ENCODE results near the gene SCO2.

Gene SCO2, protein sequence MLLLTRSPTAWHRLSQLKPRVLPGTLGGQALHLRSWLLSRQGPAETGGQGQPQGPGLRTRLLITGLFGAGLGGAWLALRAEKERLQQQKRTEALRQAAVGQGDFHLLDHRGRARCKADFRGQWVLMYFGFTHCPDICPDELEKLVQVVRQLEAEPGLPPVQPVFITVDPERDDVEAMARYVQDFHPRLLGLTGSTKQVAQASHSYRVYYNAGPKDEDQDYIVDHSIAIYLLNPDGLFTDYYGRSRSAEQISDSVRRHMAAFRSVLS

DNA sequence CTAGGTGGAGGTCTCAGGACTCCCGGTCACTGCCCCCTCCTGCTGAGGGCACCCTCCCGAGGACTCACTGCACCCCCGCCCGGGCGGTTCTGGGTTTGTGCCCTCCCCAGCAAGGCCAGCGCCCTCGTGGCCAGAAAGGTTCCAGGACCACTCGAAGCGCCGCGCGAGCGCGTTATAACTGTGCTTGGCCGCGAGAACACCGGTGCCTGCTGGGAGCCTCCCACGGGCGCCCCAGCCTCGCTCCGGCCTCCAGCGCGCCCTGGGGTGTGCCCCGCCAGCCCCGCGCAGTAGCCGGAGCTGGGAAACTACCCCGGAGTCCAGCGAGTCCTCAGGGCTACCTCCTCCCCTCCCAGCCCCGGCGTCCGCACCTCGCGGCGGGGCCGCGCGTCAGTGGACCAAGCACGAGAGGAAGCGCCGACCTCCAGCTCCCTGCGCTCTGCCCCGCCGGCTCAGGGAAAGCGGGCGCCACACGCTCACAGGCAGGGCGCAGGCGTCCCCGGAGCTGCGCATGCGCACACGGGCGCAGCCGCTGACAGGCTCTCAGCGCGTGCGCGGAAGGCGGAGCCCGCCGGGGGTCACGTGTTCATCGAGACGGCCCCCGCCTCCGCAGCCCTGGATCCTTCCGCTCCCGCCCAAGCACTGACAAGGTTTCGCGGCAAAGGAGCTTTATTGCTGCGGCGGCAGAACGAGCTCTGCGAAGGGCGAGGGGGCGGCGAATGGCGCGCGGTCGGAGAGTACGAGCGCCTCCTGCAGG is at the start of gene SCO2:
SCO2 (minus strand) TSS at position 495 of the 754 bp plus-strand sequence. CDS start 1,187 bp downstream, outside the sequence.
- DNase-seq (ENCODE audit: low read depth) = peak; percentile 93

DNA sequence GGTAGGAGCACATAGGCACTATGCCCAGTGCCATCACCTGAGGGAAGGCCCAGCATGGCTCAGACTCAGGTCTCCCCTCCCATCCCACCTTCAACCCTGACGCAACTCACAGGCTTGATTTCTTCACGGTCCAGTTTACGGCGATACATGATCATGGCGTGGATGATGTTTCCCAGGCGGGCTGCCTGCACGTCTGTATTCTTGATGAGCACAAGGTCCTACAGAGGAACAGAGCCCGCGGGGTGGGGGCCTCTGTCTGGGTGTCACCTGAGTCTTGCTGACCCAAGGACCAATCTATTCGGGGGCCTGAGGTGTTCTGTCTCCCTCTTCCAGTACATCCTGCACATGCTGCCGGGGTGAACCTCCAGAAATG is 49.0 kb upstream of the SCO2 start:
- no peak for DNase-seq (ENCODE audit: low read depth)

DNA sequence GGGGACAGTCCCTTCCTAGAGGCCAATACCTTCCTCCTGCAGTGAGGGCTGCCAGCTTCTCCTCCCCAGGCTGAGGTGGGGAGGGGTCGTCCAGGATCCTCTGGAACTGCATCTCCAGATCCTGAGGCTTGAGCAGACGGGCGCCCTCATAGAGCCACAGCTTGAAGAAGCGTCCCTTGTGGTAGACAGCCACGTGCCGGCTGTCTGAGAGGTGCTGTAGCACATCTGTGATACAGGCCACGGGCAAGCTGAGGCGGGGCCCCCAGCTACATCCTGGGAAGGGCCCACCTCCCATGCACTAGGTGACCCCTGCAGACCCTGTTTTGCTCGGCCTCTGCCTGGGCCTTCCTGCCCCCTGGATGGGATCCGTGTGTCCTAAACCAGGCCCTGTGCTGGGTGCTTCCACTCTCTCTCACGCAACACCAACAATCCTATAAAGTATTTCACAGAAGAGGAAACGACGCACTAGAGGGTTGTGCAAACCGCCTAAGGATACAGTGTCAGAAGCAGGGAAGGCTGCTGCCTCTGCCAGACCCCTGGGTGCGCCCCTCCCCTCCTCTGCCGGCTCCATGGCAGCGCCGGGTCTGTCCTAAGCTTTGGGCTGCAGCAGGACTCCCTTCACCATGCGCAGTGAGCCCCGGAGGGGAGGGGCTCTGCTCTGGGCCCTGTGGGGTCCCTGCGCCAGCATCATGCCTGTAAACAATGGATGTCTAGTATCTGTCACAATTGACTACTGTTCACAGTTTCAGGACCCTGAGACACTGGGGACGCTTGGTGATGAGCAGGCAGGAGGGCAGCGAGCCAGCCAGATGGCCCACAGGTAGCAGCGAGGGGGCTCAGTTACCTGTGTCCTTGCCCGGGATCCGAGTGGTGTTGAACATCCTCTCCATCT is 48.3 kb upstream of the SCO2 start:
- no peak for DNase-seq (ENCODE audit: low read depth)

DNA sequence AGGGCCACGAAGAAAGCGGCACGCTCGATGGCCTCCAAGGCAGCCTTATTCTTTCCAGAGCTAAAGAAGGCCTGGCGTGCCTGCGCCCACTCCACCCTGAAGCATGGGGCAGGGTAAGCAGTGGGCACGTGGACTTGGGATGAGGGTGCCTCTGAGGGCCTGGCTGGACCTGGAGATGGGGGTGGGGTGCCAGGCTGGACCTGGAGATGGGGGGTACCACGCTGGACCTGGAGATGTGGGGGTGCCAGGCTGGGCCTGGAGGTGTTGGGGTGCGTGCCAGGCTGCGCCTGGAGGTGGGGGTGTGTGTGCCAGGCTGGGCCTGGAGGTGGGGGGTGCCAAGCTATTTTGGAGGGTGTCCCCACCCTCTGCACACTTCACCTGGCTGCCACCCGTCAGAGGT is 47.6 kb upstream of the SCO2 start:
- DNase-seq (ENCODE audit: low read depth) = no peak

DNA sequence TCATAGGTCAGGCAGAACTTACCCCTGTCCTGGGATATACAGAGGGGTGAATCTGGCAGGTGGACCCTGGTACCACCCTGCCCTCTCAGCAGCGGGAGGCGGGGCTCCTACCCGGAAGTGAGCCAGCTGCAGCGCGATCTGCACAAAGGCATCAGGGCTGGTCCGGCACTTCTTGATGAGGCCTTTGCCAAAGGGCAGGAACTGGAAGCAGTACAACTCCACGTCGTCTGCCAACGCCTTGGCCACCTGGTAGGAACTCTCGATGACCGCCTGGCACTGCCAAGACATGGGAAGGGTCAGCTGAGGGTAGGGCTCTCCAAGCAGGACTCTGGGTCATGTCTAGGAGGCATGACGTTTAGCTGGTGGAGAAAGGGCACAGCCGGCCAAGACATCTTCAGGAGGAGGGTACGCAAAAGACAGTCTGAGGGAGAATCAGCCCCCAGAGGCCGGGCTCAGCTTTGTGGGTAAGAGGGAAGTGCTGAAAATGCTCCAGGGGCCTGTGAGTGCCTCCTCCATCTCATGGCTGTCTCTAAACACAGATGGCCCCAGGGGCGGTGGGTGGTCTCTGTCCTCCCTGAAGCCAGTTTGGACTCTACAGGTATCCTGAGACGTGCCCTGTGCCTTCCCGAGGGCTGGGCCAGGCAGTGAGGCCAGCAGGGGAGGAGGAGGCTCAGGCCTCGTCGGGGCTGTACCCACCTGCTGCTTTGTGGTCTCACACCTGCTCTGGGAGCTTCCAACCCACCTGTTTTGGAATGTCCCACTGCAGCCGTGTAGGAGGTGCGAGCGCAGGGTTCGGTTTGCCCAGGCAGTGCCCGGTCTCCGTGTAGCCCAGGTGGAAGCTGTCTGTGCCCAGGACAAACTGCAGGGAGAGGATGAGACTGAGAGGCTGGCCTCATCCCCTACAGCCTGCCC is 46.1 kb upstream of the SCO2 start:
- DNase-seq (ENCODE audit: low read depth) = no peak

DNA sequence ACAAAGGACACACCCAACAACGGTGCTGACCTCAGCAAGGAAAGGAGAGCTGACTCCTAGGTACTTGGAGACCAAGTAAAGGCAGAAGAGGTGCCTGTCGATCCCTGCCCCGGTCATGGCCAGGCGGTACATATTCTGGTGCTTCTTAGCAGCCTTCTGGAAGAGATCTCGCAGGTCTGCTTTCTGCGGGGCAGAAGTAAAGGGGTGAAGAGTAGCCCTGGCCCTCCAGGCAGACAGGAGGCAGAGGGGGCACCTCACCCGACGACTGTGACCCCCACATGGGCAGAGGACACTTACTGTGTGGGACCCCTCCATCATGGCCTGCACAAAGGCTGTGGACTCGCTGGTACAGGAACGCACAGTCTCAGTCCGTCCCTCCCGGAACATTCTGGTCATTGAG is 45.5 kb upstream of the SCO2 start:
- no peak for DNase-seq (ENCODE audit: low read depth)

DNA sequence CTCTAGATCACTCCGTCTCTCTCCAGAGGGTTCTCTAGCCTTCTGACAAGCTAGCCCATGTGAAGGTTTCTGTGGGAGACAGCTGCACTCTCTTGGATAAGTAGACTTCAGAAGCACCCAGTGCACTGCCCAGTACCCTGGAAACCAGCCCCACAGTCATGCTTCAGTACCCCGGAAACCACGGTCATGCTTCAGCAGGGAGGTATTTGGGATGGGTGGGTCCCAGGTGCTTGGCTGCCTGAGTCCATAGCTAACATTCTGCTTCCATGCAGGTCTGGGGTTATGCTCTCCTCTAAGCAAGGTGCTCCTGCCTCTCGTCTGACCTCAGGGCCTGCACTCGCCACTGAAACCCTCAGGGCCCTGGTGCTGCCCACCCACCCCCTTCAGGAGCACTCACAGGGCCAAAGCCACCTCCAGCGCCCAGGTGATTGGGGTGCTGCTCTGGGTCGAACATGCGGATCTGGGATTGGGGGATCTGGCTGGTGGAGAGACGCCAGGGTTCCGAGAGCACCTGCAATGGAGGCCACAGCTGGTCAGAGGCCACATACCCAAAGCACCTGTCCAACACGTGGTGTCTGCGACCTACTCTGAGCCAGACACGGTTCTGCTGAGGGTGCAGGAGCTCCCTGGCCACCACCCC is 44.6 kb upstream of the SCO2 start:
- DNase-seq (ENCODE audit: low read depth) = no peak

DNA sequence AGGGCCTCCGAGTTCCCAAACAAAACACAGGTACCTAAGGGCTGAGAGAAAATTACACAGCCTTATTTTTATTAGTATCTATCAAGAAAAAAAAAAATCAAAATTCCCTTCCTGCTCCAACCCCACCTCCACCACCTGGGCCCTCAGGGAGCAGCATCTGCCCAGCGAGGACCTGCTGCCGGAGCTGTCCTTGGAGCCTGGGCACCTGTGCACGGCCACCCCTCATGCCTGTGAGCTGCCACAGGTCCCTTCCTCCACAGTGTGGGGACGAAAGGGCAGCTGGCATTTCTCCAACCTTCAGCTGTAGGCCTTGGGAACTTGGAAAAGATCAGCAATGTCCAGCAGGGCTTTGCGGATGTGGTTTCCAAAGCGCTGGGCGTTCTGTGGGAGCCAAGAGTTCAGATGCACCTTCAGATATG is 43.7 kb upstream of the SCO2 start:
- DNase-seq (ENCODE audit: low read depth) = no peak

DNA sequence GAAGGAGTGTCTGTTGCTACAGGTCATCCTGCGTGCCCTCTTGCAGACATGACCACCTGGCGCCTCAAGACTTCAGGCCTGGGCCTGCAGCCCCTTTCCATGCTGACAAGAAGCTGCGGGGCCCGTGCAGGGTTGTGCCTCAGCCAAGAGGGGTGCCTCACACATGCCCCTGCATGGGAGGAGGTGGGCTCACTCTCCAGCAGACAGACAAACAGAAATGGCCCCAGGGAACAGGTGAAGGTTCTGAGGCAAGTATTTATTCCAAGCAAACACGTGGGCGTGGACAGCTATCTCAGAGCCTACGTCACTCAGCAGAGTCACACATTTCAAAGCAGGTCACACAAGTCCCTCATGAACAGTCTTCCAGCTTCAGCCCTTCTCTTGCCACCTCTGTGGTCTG is 43.2 kb upstream of the SCO2 start:
- no peak for DNase-seq (ENCODE audit: low read depth)

DNA sequence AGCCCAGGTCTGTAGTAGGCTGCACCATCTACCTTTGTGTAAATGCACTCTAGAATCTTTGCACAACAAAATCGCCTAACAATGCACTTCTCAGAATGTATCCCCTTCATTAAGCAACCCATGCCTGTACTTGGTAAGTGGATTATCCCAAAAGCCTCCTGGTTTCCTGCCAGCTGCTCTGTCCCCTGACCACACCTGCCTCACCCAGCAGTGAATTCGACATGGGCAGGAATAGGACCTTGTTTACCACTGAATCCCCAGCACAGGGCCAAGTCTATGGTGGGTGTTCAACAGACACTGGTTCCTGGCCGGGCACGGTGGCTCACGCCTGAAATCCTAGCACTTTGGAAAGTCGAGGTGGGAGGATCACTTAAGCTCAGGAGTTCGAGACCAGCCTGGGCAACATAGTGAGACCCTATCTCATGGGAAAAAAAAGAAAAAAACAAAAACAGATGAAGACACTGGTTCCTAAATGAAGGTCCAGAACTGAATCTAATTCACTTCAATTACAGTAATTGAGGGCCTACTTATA is 42.4 kb upstream of the SCO2 start:
- DNase-seq (ENCODE audit: low read depth) = no peak

DNA sequence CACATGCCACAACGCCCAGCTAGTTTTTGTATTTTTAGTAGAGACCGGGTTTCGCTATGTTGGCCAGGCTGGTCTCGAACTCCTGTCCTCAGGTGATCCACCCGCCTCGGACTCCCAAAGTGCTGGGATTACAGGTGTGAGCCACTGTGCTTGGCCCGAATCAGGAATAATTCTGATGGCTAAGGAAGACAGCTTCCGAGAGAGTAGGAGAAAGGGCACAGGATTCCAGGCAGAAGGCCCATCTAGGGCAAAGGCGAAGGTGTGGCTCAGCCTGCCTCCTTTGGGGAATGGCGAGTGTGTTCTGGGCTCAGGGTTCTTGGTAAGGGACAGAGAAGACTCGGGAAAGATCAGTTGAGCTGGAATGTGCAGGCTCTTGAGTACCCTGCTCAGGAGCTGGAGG is 38.9 kb upstream of the SCO2 start:
- no peak for DNase-seq (ENCODE audit: low read depth)

DNA sequence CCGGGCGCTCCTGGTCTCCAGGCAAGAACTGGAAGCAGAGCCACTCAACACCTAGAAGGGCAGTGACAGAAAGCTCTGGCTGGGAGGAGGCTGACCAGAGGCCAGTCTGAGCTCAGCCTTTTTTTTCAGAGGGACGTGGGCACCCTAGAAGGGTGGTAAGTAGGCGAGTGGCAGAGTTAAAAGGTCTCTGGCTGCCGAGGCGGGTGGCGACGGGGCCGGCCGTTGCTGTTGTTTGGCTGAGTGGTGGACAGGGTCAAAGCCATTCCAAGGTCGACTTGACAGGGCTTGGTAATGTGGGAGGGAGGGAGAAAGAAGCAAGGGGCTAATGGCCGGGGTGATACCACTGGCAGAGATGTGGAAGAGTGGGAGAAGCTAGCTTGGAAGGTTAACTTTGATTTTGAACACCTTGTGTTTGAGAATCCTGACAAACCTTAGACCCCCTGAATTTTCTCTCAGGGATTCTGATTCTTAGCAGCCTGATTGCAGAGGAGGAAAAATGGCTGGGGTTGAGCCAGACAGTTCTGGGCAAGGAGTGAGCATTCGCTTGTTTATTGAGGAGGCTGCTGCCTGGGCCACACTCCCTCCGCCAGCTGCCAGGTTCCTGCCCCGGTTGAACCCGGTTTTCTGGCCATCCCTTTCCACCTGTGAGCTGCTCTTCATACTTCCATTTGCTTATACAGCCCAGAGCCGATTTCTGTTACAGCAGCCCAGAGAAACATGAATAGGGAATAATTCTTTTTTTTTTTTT is 38.2 kb upstream of the SCO2 start:
- DNase-seq (ENCODE audit: low read depth) = no peak

DNA sequence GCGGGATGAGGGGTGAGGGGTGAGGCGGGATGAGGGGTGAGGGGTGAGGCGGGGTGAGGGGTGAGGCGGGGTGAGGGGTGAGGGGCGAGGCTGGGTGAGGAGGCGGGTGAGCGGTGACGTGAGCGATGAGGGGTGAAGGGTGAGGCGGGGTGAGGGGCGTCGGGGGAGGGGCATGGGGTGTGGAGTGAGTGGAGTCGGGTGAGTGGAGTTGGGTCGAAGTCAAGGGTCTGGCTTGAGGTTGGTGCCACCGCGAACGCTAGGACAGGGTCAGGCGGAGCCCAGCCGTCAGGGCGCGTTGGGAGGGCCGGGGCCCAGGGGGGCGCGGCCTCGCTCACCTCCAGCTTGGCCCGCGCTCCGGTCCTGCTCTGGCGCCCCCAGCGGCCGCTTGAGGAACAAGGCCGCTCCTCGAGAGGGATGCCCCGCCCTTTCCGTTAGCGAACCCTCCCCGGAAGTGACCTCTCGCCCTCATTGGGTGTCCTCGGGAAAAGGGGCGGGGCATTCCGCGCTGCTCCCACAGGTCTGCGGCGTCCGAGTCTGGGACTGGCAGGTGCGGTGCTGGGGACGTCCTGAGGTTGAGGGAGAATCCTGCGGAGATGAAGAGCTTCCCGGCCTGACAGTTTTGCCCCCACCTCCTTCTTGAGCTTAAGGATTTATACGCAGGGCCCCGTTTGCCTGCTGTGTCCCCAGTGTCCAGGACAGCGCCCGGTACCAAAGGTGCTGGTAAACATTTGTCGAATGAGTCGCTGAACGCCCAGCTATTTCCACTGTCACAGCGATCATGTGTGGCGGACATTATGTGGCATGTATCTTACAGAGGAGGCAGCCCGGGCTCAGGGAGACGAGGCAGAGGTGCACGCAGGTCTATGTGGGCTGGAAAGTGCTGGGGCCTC is 37.4 kb upstream of the SCO2 start, which contains the start of gene SYCE3:
SYCE3 (minus strand) TSS at position 397 of the 890 bp plus-strand sequence. CDS start 6,514 bp downstream, outside the sequence.
- peak; percentile 91 for DNase-seq (ENCODE audit: low read depth)

DNA sequence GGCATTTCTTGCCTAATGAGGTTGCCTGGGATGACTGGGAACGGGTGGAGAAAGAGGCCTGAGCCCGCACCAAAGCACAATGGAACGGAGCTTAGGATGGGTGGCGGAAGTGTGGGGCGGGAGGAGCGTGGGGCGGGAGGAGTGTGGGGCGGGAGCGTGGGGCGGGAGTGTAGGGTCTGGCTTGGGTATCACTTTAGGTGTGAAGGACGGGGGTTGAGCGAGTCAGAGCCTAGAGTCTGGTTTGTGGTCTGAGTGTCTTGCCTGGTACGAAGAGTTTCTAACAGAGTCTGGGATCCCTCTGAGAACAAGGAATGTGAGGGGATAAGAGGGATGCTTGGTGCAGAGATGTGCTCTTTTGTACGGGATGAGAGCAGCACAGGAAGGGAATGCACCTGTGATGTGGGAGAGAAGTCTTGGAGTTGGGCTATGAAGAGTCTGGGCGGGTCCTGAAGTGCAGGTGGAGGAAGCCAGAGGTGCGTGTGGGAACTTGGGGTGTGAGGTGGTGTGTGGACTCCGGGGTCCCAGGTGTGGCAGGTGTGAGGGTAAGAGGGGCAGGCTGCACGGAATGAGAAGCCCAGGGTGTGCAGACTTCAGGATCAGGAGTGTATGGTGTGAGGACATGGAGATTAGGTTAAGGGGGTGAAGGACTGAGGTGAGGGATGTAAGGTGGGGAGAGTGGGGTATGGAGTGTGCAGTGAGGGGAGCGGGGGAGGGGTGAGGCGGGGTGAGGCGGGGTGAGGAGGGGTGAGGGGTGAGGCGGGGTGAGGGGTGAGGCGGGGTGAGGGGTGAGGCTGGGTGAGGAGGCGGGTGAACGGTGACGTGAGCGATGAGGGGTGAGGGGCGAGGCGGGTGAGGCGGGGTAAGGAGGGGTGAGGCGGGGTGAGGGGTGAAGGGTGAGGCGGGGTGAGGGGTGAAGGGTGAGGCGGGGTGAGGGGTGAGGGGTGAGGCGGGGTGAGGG is 36.3 kb upstream of the SCO2 start:
- no peak for DNase-seq (ENCODE audit: low read depth)

DNA sequence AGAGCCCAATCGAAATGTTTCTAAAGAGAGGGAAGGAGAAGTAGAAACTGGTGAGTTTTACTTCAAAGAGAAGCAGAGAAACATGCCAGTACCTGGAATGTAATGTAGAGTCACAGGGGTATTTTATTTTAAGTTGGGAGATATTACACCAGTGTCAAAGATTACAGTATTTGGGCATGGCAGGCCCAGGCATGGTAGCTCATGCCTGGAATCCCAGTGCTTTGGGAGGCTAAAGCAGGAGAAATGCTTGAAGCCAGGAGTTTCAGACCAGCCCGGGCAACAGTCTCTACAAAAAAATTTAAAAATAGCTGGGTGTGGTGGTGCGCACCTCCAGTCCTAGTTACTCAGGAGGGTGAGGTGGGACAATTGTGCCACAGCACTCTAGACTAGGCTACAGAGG is 34.6 kb upstream of the SCO2 start:
- DNase-seq (ENCODE audit: low read depth) = no peak

DNA sequence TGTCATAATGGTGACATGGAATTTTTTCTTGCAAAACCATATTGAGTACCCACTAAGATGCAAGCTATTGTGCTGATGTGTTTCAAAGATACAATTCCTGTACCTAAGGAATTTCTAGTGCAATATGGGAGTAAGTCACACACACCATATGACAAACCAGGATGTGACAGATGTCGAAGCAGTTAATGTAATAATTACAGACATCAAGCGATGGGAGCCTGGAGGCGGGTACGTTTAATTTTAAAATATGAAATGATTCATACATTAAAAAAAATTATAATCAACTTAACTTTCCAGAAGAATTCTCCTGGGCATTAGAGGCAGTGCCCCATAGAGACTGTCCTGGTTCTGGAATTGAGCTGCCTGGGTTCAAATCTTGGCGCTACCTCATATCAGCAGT is 31.3 kb upstream of the SCO2 start:
- DNase-seq (ENCODE audit: low read depth) = no peak

DNA sequence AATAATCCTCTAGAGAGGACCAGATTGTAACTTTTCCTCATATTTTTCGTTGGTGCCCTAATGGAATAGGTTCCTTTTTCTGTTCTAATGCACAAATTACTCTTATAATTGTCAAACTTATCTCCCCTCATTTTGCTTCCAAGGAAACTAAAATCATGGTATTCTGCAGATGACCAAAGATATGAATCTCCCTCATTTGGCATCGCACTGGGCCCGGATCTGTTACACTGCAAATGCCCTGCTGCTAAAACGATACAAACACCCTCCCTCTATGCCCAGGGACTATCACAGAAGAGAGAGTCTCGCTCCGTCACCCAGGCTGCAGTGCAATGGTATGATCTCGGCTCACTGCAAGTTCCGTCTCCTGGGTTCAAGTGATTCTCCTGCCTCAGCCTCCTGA is 27.9 kb upstream of the SCO2 start:
- no peak for DNase-seq (ENCODE audit: low read depth)

Data from T-helper 22 cell (primary cell).